A549 (cell line): ENCODE results near the gene PASD1. TPM values are rescaled to one million over a fixed set of nuclear protein-coding genes. Genes with fewer than 3 reads are reported as not detected.

Experiments used
- ATAC-seq, 2 experiments: fragments of 200-7000 bp in 1 of 2; fragments of >200 bp in 1 of 2; cut with Nextera tagmentation in 1 of 2; cut with Tn5 transposase in 1 of 2; 3 replicates each; pipeline versions ENCODE4 v1.8.0 to v1.9.1; 2018 to 2020; ENCODE audit warnings: mild to moderate bottlenecking in 1 of 2, moderate library complexity in 1 of 2
- CTCF ChIA-PET: fragments of 300-600 bp; sonication (Branson Sonifier 250); formaldehyde crosslinking; extraction: SDS; loops from one replicate; lab custom pipeline; 2021; ENCODE audit warnings: antibody characterized with exemption, inconsistent platforms; lab: Yijun Ruan, JAX
- POLR2A ChIA-PET: fragments of 350-600 bp; formaldehyde crosslinking; extraction: SDS; loops from one replicate; lab custom pipeline; 2021; ENCODE audit warnings: antibody characterized with exemption, inconsistent platforms; lab: Yijun Ruan, JAX
- DNase-seq, 2 experiments: peaks; one replicate each; pipeline versions ENCODE4 v3.0.0 to v3.0.0-alpha.2; 2011 to 2016; ENCODE audit warnings: low read depth in 1 of 2, low spot score in 1 of 2
- FAIRE-seq: peaks from 2 replicates; lab custom pipeline; 2011; peaks lifted over from hg19 to GRCh38; lab: Jason Lieb, UNC
- H3K27ac ChIP-seq, 2 experiments: fragments of >200 bp; sonication (Bioruptor Twin); formaldehyde crosslinking; 3 replicates each; pipeline ENCODE4 v1.5.1; 2016 to 2017
- H3K4me1 ChIP-seq: fragments of >200 bp; sonication (Bioruptor Twin); formaldehyde crosslinking; 3 replicates; pipeline ENCODE4 v1.6.1; 2016
- H3K4me2 ChIP-seq: fragments of >200 bp; sonication (Bioruptor Twin); formaldehyde crosslinking; 3 replicates; pipeline ENCODE4 v1.6.1; 2016
- H3K4me3 ChIP-seq: fragments of >200 bp; sonication (Bioruptor Twin); formaldehyde crosslinking; 3 replicates; pipeline ENCODE4 v1.5.1; 2016
- H3K9me3 ChIP-seq: fragments of >200 bp; sonication (Bioruptor Twin); formaldehyde crosslinking; 3 replicates; pipeline ENCODE4 v1.6.1; 2016
- CBX2 ChIP-seq: fragments of 200-600 bp; sonication (generic); IDR thresholded peaks from 2 replicates; pipeline ENCODE4 v1.6.1; 2016; ENCODE audit warnings: low read depth, mild to moderate bottlenecking, borderline replicate concordance
- CBX8 ChIP-seq: fragments of 200-600 bp; sonication (generic); IDR thresholded peaks from 2 replicates; pipeline ENCODE4 v1.6.1; 2016
- CEBPB ChIP-seq, 2 experiments: fragments of >200 bp in 1 of 2; sonication (Bioruptor Twin) in 1 of 2; formaldehyde crosslinking in 1 of 2; IDR thresholded peaks; 2 replicates each; pipeline ENCODE4 v1.6.1; 2012 to 2016
- CHD2 ChIP-seq: fragments of 150-350 bp; IDR thresholded peaks from 2 replicates; pipeline ENCODE4 v1.6.1; 2014; ENCODE audit warnings: low read length; ENCODE audit not compliant: partially characterized antibody
- FOSB ChIP-seq: fragments of 250-450 bp; sonication (Bioruptor Pico); IDR thresholded peaks from 2 replicates; pipeline ENCODE4 v1.5.0; 2020; ENCODE audit warnings: mild to moderate bottlenecking, moderate library complexity
- GATA3 ChIP-seq: IDR thresholded peaks from 2 replicates; pipeline ENCODE4 v1.6.1; 2012; ENCODE audit warnings: borderline replicate concordance
- HOXB13 ChIP-seq: fragments of 250-450 bp; sonication (Bioruptor Pico); IDR thresholded peaks from 2 replicates; pipeline ENCODE4 v1.5.0; 2020; ENCODE audit warnings: low read depth, mild to moderate bottlenecking, moderate library complexity
- JUNB ChIP-seq: fragments of >200 bp; sonication (Bioruptor Twin); formaldehyde crosslinking; IDR thresholded peaks from 2 replicates; pipeline ENCODE4 v1.6.1; 2016
- KDM1A ChIP-seq: fragments of 200-600 bp; sonication (generic); IDR thresholded peaks from 2 replicates; pipeline ENCODE4 v1.6.1; 2016; ENCODE audit warnings: low read depth, mild to moderate bottlenecking
- MAFK ChIP-seq: fragments of 450-650 bp; IDR thresholded peaks from 2 replicates; pipeline ENCODE4 v1.6.1; 2014; ENCODE audit not compliant: partially characterized antibody
- MAZ ChIP-seq: fragments of 150-350 bp; IDR thresholded peaks from 2 replicates; pipeline ENCODE4 v1.6.1; 2014; ENCODE audit warnings: antibody characterized with exemption, low read depth, low read length, borderline replicate concordance
- NFE2L2 ChIP-seq: fragments of 150-350 bp; conservative IDR thresholded peaks from 2 replicates; pipeline ENCODE4 v1.6.1; 2014; ENCODE audit warnings: low read length
- PHF8 ChIP-seq: fragments of 200-600 bp; sonication (generic); IDR thresholded peaks from 2 replicates; pipeline ENCODE4 v1.6.1; 2016; ENCODE audit warnings: low read depth, mild to moderate bottlenecking, antibody characterized with exemption, moderate library complexity, borderline replicate concordance
- POLR2A ChIP-seq: IDR thresholded peaks from 2 replicates; pipeline ENCODE4 v1.6.1; 2012; ENCODE audit warnings: mild to moderate bottlenecking, low read length
- POLR2AphosphoS2 ChIP-seq: conservative IDR thresholded peaks from 2 replicates; pipeline ENCODE4 v1.6.1; 2012; ENCODE audit warnings: low read length, improper control_type of control experiment, inconsistent platforms
- RAD21 ChIP-seq, 2 experiments: fragments of >200 bp in 1 of 2; sonication (Bioruptor Twin) in 1 of 2; formaldehyde crosslinking in 1 of 2; IDR thresholded peaks in 1 of 2; conservative IDR thresholded peaks in 1 of 2; 2 replicates in 1 of 2; 3 replicates in 1 of 2; pipeline ENCODE4 v1.6.1; 2012 to 2018; ENCODE audit warnings: inconsistent platforms in 1 of 2
- RCOR1 ChIP-seq: fragments of 150-350 bp; IDR thresholded peaks from 2 replicates; pipeline ENCODE4 v1.6.1; 2014; ENCODE audit warnings: antibody characterized with exemption, low read length, low read depth
- TP53 ChIP-seq: fragments of 250-450 bp; sonication (Bioruptor Pico); IDR thresholded peaks from 2 replicates; pipeline ENCODE4 v1.5.0; 2021; ENCODE audit warnings: mild to moderate bottlenecking, moderate library complexity
- ZC3H11A ChIP-seq: fragments of 450-650 bp; IDR thresholded peaks from 2 replicates; pipeline ENCODE4 v1.6.1; 2014; ENCODE audit warnings: antibody characterized with exemption, mild to moderate bottlenecking
- ZFP36 ChIP-seq: fragments of 450-650 bp; IDR thresholded peaks from 2 replicates; pipeline ENCODE4 v1.6.1; 2014; ENCODE audit warnings: borderline replicate concordance; ENCODE audit not compliant: partially characterized antibody
- ZNF302 ChIP-seq: fragments of 250-450 bp; sonication (Bioruptor Pico); IDR thresholded peaks from 2 replicates; pipeline ENCODE4 v1.9.0; 2021; ENCODE audit warnings: inconsistent platforms, mild to moderate bottlenecking, moderate library complexity
- WGBS: methylation state at CpG from one replicate; pipeline ENCODE4 v1.1.6; 2017; ENCODE audit errors: missing lambda C conversion rate; 5-methylcytosine and 5-hydroxymethylcytosine counted together
- polyA plus RNA-seq, 4 experiments: library from polyadenylated mRNA; depleted of rRNA in 3 of 4; stranded (reverse); fragments of >200 nt; fragmentation: RNase III in 1 of 4; extraction: RNeasy Plus Mini Kit Qiagen cat#74134 plus additional on column Dnase treatment in 1 of 4; gene quantifications; 2 replicates in 3 of 4; 3 replicates in 1 of 4; pipeline ENCODE4 v1.2.3, GENCODE V29; 2011 to 2017
- TF ChIP-seq, protein P1 (sequence below): fragments of >200 bp; sonication (Bioruptor Twin); formaldehyde crosslinking; IDR thresholded peaks from 3 replicates; pipeline ENCODE4 v1.6.1; 2016
- TF ChIP-seq, protein P2 (sequence below): fragments of >200 bp; sonication (Bioruptor Twin); formaldehyde crosslinking; IDR thresholded peaks from 3 replicates; pipeline ENCODE4 v1.5.1; 2016
- TF ChIP-seq, protein P3 (sequence below): IDR thresholded peaks from 2 replicates; pipeline ENCODE4 v1.6.1; 2012

Gene PASD1
- polyA plus RNA-seq, 2 of the 4 experiments (the other 2 are of a cell fraction), result not detected

DNA sequence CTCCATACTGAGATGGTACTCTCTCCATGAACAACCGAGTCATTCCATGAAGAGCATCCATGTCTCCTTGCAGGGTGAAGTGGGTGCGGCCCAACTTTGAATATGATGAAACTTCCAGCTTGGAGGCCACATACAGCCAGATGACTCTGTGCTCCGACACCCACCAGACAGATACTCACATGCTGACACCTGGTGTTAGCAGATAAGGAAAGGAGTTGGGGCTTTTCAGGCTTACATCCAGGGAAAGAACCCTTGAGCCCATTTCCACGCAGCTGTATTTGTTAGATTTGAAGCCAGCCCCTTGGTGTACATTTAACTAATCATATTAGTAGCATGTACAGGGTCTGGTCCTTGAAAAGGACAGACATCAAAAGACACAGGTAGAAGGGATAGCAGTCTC, 69.7 kb downstream of the PASD1 start (continued):
- TF ChIP-seq, protein P1, sequence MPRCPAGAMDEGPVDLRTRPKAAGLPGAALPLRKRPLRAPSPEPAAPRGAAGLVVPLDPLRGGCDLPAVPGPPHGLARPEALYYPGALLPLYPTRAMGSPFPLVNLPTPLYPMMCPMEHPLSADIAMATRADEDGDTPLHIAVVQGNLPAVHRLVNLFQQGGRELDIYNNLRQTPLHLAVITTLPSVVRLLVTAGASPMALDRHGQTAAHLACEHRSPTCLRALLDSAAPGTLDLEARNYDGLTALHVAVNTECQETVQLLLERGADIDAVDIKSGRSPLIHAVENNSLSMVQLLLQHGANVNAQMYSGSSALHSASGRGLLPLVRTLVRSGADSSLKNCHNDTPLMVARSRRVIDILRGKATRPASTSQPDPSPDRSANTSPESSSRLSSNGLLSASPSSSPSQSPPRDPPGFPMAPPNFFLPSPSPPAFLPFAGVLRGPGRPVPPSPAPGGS, result no peak
- TF ChIP-seq KDM1A (no peak), CHD2 (no peak), POLR2AphosphoS2 (no peak)

DNA sequence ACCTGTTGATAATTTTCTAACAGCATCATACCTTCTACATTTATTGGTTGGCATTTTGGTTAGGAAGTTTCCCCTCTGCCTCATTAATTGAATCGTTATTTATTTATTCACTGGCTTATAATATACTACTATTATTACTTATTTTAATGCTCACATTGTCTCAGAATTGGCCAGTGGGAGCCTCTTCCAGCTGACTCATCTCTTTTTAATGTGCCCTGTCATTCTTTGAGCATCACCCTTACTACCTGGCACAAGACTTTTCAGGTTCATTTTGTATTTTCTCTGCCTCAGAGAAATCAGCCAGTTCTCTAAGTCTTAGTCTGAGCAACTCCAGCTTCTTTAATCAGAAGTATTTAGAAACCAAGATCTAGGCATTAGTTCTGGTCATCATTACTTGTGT, 71.5 kb downstream of the PASD1 start:
- no peak for DNase-seq
- ChIA-PET CTCF (no interaction called here), POLR2A (no interaction called here)
- Histone ChIP-seq H3K4me3 (no peak overlapping the region), H3K4me1 (no peaks in the 10 kb centered on the region), H3K27ac (no peak overlapping the region), H3K9me3 (no peaks in the 10 kb centered on the region)
- WGBS, result 4% methylated on average over 1 of the region's 1 CpG
- no peak for ATAC-seq
- FAIRE-seq, result no peak
- TF ChIP-seq ZNF302 (no peak), POLR2A (no peak), POLR2AphosphoS2 (no peak), MAFK (peak; percentile 4), GATA3 (no peak), RCOR1 (no peak), CEBPB (IDR thresholded peaks at IDR 0.05) (no peak)
- TF ChIP-seq, protein P2, sequence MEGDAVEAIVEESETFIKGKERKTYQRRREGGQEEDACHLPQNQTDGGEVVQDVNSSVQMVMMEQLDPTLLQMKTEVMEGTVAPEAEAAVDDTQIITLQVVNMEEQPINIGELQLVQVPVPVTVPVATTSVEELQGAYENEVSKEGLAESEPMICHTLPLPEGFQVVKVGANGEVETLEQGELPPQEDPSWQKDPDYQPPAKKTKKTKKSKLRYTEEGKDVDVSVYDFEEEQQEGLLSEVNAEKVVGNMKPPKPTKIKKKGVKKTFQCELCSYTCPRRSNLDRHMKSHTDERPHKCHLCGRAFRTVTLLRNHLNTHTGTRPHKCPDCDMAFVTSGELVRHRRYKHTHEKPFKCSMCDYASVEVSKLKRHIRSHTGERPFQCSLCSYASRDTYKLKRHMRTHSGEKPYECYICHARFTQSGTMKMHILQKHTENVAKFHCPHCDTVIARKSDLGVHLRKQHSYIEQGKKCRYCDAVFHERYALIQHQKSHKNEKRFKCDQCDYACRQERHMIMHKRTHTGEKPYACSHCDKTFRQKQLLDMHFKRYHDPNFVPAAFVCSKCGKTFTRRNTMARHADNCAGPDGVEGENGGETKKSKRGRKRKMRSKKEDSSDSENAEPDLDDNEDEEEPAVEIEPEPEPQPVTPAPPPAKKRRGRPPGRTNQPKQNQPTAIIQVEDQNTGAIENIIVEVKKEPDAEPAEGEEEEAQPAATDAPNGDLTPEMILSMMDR, result no peak
- TF ChIP-seq, protein P3, sequence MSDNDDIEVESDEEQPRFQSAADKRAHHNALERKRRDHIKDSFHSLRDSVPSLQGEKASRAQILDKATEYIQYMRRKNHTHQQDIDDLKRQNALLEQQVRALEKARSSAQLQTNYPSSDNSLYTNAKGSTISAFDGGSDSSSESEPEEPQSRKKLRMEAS, result no peak
- TF ChIP-seq, all 56 proteins: peak for 1
- no peak overlapping the region for H3K4me2 ChIP-seq

DNA sequence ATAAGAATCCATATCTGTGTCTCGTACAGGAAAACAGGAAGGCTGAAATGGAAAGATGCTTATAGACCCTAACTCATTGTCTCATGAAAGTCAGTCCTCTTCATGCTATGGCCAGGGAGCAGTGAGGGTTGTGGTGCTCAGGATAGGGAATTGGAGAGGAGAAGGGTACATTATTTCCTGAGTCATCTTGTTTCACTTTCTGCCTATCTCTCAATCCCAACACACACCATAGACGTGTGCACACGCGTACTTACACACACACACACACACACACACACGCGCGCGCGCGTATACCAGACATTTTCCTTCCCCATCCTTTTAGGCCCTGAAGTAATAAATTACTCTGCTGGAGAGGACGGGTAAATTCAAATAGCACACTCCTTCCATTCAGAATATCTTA, 78.1 kb downstream of the PASD1 start:
- no peaks in the 10 kb centered on the region for H3K9me3 ChIP-seq
- CTCF ChIA-PET, result no interaction called here
- POLR2A ChIA-PET, result no interaction called here
- TF ChIP-seq ZFP36, result no peak
- TF ChIP-seq CBX8, result no peak
- TF ChIP-seq NFE2L2, result no peak
- TF ChIP-seq PHF8, result no peak
- no peak for TF ChIP-seq FOSB
- no peak for TF ChIP-seq RAD21 (conservative IDR thresholded peaks at IDR 0.05 in 1 of 2, IDR thresholded peaks at IDR 0.05 in 1 of 2)
- no peak for TF ChIP-seq ZC3H11A
- no peak for TF ChIP-seq CEBPB (IDR thresholded peaks at IDR 0.05)
- no peak for TF ChIP-seq CBX2
- TF ChIP-seq, protein P2, result no peak
- TF ChIP-seq TP53 (CRISPR knock-in tag), result no peak
- no peak for TF ChIP-seq HOXB13
- TF ChIP-seq POLR2A, result no peak
- no peak for TF ChIP-seq MAZ
- no peak for TF ChIP-seq KDM1A
- TF ChIP-seq JUNB, result no peak
- WGBS, result 66% methylated on average over 11 of the region's 11 CpGs
- FAIRE-seq (no peak), ATAC-seq (no peak), DNase-seq (no peak)
- no peaks in the 10 kb centered on the region for H3K4me1 ChIP-seq
- H3K4me3 ChIP-seq, result no peak overlapping the region
- no peak overlapping the region for H3K4me2 ChIP-seq
- H3K27ac ChIP-seq, result no peak overlapping the region
